HG03175 (cell line): ENCODE data around the gene ZFYVE26.
"Not testable (repeated sequence)": the region's sequence is repeated elsewhere in the genome, so short reads cannot be mapped to it uniquely, and the experiment has no call there.

Experiments
- ATAC-seq: cut with Tn5 transposase; IDR thresholded peaks from one replicate; pipeline ENCODE4 v1.9.1; 2021; ENCODE audit warnings: mild to moderate bottlenecking, moderate library complexity; ENCODE audit not compliant: unreplicated experiment

Gene ZFYVE26

GRCh38 chr14:67759916-67760315 lies 56.5 kb downstream of the ZFYVE26 start:
- no peak for ATAC-seq

DNA sequence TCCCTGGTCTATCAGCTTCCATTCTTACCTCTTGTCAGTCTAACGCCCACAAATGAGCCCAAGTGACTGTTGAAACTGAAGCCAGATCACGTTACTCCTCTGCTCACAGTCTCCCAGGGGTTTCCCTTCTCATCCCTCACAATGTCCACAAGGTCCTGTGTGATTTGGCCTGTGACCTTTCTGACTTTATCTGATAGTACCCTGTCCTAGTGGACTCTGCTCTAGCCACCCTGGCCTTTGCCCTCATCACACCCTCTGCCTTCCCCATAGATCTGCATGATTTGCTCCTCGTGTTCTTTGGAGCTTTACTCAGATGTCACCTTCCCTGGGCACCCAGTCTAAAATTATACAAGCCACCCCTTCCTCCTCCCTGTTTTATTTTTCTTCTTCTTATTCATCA lies 59.2 kb downstream of the ZFYVE26 start:
- no peak for ATAC-seq

DNA sequence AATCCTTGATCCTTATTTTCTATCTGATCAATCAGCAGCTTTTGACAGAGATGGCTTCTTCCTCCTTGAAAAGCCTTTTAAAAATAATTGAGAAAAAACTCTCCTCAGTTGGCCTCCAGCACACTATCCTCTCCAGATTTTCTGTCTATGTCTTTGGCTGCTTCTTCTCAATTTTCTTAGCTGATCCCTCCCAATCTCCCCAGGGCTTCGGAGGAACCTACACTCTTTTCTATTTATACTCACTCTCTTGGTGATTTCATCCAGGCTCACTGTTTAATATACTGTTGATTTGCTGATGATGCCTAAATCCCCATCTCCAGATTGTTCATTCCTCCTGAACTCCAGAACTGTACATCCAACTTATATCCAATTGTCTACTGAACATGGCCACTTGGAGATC lies 59.9 kb downstream of the ZFYVE26 start:
- no peak for ATAC-seq

- no peak for ATAC-seq
Observed at GRCh38 chr14:67749341-67750084, 66.9 kb downstream of the ZFYVE26 start.

DNA sequence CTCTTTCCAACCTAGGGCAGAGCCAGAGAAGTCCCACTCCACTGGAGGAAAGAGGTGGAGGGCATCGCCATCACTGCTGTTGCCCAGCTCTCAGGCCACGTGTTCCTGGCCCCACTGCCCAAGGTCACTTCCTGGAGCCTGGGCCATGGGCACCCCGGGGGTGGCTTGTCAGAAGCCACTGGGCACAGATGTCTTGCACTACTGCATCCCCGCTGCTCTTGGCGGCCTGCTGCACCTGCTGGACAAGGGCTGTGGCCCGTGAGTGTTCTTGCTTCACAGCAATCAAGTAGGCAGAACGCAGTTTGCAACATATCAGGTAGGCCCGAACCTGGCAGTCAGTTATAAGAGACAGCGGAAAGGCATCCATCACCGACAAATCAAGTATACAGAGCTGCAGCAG lies 68.1 kb downstream of the ZFYVE26 start:
- ATAC-seq, result no peak

- no peak for ATAC-seq
Observed at GRCh38 chr14:67746927-67747326, 69.5 kb downstream of the ZFYVE26 start.

- no peak for ATAC-seq
Observed at GRCh38 chr14:67744046-67744445, 72.3 kb downstream of the ZFYVE26 start.

- no peak for ATAC-seq
Observed at GRCh38 chr14:67738740-67739504, 77.5 kb downstream of the ZFYVE26 start.

DNA sequence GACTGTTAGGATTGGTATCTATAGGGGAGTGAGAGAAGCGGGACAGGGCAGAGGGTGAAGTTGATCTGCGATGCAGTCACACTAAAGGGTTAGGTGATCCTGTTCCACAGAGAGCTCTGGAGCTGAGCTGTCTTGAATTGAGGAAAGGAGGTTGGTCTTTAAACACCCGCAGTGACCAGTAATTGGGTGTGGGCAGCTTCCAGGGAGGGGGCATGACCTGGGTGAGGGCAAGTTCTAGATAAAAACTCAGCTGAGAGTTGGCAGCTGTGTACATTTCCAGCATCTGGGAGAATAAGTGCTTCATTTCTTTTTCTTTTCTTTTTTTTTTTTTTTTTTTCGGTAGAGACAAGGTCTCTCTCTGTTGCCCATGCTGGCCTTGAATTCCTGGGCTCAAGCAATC lies 79.6 kb downstream of the ZFYVE26 start:
- no peak for ATAC-seq

DNA sequence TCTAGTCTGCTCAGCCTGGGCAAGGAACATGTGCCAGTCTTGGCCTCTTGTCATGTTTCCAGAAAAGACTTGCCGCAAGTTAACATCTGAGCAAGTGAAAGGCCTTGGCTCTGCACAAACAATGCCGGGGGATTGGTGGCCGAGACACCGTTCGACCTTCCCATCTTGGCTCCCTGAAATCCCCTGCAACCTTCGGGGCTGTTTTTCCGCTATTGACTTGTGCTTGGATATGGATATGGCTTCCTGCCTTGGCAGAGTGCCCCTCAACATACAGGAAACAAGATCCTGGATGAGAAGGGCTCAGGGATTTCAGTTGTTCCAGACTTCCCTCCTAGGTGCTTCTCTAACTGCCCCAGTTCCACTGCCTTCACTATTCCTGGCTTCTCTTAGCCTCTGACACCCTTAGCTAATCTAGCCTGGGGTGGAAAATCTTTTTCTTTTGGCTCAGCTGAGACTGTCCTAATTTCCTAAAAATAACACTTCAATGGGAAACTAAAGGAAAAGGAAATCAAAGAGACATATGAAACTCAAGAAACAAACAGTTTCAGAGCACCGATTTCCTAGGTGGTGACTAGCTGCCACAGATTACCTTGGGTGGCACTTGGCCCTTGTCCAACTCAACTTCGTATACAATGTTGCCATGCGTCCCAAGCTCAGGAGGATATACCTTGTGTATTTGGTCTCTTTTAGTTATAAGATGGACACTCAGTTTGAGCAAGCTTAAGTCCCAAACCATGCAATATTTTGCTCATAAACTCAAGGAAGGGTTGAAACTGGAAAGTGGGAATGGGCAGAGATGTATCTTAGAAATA lies 80.8 kb downstream of the ZFYVE26 start:
- ATAC-seq, result no peak

DNA sequence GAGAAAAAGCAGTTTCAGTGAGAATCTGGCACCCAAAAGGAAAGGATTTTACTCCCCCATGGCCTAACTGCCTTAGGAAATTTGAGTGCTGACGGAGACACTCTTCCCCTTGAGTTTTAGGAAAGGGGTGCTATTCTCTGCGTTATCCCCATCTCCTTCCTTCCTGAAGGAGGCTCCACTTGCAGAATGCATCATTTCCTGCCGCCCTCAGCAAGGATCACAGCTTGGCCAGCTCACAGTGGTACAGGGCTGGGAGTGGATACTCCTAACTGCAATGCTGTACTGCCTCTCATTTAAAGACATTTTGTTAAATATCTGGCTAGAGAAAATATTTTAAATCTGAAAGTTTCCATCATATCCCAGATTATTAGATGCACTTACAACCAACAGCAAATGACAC lies 81.7 kb downstream of the ZFYVE26 start:
- no peak for ATAC-seq

- no peak for ATAC-seq
Observed at GRCh38 chr14:67733616-67734015, 82.8 kb downstream of the ZFYVE26 start.

- no peak for ATAC-seq
Observed at GRCh38 chr14:67729072-67729885, 87.1 kb downstream of the ZFYVE26 start.

DNA sequence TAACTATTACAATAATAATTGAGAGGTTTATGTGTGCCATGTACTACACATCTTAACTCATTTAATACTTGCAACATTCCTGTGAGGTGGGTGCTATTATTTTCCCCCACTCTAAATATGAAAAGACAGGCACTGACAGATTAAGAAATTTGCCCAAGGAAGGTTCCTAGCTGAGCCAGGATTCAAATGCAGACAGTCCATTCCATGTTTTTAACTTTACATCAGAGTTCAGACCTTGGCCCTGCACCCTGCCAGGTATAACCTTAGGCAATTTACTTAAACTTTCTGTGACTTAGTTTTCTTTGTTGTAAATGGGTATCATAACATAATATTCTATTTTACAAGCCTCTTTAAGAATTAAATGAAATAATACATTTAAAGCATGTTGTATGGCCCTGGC lies 88.1 kb downstream of the ZFYVE26 start:
- ATAC-seq, result no peak

DNA sequence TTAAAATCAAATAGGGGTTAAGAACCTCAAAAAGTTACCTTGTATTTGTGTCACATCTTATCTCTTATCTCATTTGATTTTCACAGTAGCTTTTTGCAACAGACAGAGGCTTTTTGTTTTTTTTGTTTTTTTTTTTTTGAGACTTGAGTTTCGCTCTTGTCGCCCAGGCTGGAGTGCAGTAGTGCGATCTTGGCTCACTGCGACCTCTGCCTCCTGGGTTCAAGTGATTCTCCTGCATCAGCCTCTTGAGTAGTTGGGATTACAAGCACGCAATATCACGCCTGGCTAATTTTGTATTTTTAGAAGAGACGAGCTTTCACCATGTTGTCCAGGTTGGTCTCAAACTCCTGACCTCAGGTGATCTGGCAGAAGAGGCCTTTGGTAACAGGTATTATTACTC lies 89.0 kb downstream of the ZFYVE26 start:
- ATAC-seq, result no peak

DNA sequence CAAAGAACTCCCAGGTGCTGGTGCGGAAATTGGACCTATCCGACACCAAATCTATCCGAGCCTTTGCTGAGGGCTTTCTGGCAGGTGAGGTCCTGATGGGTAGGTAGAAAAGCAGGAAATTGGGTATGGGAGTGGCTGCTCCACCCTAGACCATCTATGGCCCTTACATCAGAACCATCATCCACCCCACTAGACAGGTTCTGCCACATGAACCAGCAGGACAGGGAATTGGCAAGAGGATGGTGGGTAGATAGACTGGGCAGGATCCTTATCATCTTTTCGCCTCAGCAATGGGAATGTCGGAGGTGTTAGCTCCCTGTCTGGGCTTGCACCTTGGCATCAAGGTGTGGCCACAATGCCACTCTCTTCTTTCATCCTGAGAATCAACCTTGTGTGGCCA lies 91.2 kb downstream of the ZFYVE26 start:
- no peak for ATAC-seq

DNA sequence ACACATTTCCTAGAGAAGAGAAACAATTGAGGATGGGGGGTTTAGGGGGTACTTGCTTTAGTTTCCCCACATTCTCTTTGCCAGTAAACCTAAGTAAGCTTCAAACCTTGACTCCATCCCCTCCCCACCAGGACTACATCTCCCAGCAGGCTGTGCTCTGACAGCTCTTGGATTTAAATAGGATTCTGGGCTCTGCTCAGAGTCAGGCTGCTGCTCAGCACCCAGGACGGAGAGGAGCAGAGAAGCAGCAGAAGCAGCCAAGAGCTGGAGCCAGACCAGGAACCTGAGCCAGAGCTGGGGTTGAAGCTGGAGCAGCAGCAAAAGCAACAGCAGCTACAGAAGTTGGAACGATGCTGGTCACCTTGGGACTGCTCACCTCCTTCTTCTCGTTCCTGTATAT lies 94.1 kb downstream of the ZFYVE26 start:
- ATAC-seq, result no peak

GRCh38 chr14:67721875-67722274 lies 94.5 kb downstream of the ZFYVE26 start:
- no peak for ATAC-seq

GRCh38 chr14:67719866-67720265 lies 96.5 kb downstream of the ZFYVE26 start:
- ATAC-seq, result no peak

DNA sequence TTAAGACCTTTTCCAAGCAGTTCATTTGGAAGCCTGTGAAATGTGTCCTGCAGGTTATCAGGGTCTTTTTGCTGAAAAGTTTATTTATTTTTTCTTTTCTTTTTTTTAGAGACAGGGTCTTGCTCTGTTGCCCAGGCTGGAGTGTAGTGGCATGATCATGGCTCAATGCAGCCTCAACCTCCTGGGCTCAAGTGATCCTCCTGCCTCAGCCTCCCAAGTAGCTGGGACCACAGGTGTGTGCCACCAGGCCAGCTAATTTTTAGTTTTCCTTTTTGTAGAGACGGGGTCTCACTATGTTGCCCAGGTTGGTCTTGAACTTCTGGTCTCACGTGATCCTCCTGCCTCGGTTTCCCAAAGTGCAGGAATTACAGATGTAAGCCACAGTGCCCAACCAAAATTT lies 97.0 kb downstream of the ZFYVE26 start:
- ATAC-seq, result not testable (repeated sequence)

DNA sequence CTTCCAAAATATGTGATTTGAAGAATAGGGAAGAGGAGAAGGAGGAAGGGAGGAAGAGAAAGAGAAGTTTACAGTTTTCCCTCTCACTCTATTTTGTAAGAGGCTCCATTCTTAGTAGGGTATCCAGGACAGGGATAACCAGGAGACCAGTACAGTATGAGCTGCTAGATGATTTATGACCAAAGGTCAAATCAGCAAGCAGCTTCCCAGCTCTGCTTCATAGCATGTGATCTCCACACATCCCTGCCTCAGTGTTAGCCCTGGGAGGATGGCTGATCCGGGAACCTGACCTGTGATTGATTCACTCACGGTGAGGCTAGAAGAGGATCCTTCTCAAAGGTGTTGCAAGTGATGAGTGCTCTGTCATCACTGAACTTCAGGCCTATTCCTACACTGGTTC lies 98.1 kb downstream of the ZFYVE26 start:
- no peak for ATAC-seq
